Aorta (tissue), 5 donors: ENCODE data around the gene ARL3. TPM values are rescaled to one million over a fixed set of nuclear protein-coding genes. Genes with fewer than 3 reads are reported as not detected.
"Not testable (repeated sequence)": the region's sequence is repeated elsewhere in the genome, so short reads cannot be mapped to it uniquely, and the experiment has no call there.

ENCODE experiments used
- ATAC-seq: fragments of 200-7000 bp; cut with Tn5 transposase; one replicate; pipeline ENCODE4 v1.9.1; 2022; ENCODE audit warnings: moderate library complexity; ENCODE audit not compliant: low FRiP score
- DNase-seq, 2 donors: peaks; one replicate each; pipeline ENCODE4 v3.0.0-alpha.2; 2020
- H3K27ac ChIP-seq, 2 donors: one replicate each; pipeline ENCODE4 v1.5.1; 2013; ENCODE audit warnings: low read length in 2 of 2, mild to moderate bottlenecking in 2 of 2, moderate library complexity in 2 of 2, control low read depth in 1 of 2, inconsistent platforms in 1 of 2, low read depth in 1 of 2
- H3K27me3 ChIP-seq, 2 donors: one replicate each; pipeline ENCODE4 v1.6.1; 2013; ENCODE audit warnings: control low read depth in 1 of 2, low read length in 1 of 2, mild to moderate bottlenecking in 1 of 2, moderate library complexity in 1 of 2; ENCODE audit not compliant: insufficient read depth in 2 of 2, control insufficient read depth in 1 of 2
- H3K36me3 ChIP-seq, 2 donors: one replicate each; pipeline ENCODE4 v1.6.1; 2013; ENCODE audit warnings: control low read depth in 1 of 2, low read length in 1 of 2, mild to moderate bottlenecking in 1 of 2; ENCODE audit not compliant: insufficient read depth in 2 of 2, control insufficient read depth in 1 of 2
- H3K4me1 ChIP-seq, 2 donors: one replicate each; pipeline ENCODE4 v1.6.1; 2013; ENCODE audit warnings: low read length in 2 of 2, control low read depth in 1 of 2, mild to moderate bottlenecking in 1 of 2, moderate library complexity in 1 of 2; ENCODE audit not compliant: insufficient read depth in 2 of 2, control insufficient read depth in 1 of 2
- H3K4me3 ChIP-seq, 2 donors: one replicate each; pipeline ENCODE4 v1.5.1; 2013; ENCODE audit warnings: low read length in 2 of 2, control low read depth in 1 of 2, mild to moderate bottlenecking in 1 of 2
- H3K9me3 ChIP-seq: one replicate; pipeline ENCODE4 v1.6.1; 2013; ENCODE audit warnings: mild to moderate bottlenecking, low read length; ENCODE audit not compliant: control insufficient read depth
- WGBS, 2 donors: extraction: QIAGEN DNeasy Blood & Tissue Kit; methylation state at CpG; one replicate each; pipeline ENCODE4 v1.1.7; 2013; 5-methylcytosine and 5-hydroxymethylcytosine counted together
- intact Hi-C, 2 donors: fragments of 100-400 bp; cut with DNase I; formaldehyde crosslinking; loops; one replicate each; pipeline versions ENCODE4 v1.14.2 to v1.15.0; 2022
- polyA plus RNA-seq, 2 donors: library from polyadenylated mRNA; stranded (reverse); fragments of 200-250 nt; gene quantifications; one replicate each; pipeline ENCODE4 v1.2.3, GENCODE V29; 2013
- total RNA-seq, 2 donors: library from RNA; stranded (reverse); fragmentation: NEBNext Ultra II Directional; extraction: Animal tissue kit (Norgen Biotek cat#: 25700); gene quantifications; one replicate each; pipeline ENCODE4 v1.2.1, GENCODE V29; 2021
- donor health status: healthy with polysubstance abuse.
- donor health status: Bipolar disorder and iron deficiency.
- donor health status: DM: no; HTN: no; CAD: no.
- donor health status: DM: no; HTN: no; CAD: no.
- donor health status: DM: yes; HTN: yes; CAD: no.

The ARL3 gene
- total and polyA plus RNA-seq, 4 donors = 8.2 to 18.9 (median 13.0) TPM

DNA sequence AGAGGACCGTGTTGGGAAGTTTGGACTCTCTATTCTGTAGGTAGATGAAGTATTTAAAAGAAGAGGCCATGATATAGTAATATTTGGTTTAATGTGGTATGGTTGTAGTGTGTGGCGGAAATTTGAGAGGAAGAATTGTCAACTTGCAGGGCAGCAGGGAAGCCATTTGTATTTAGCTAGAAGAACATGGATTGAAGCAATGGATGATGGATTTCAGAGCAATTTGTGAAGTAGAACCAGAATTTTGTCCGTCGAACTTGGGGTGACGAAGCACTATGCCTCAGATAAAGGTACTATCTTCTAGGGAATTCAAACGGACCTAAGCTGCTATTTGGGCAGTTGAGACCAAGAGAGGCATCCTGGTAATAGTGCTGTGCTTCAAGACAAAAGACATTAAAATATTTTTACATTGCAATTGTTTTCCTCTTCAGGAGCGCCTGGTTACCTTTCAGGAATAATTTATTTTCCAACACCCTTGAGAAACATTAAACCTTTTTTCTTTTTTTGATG, 28.9 kb upstream of the ARL3 start:
- Histone ChIP-seq H3K27me3 (no peaks in the 10 kb centered on the region), H3K9me3 (no peaks in the 10 kb centered on the region), H3K27ac (peak overlapping the region in 1 of 2 donors; percentile 28), H3K4me3 (no peak overlapping the region), H3K36me3 (no peaks in the 10 kb centered on the region), H3K4me1 (peaks cover 0 to 3% of the 10 kb centered on the region in 2 donors)
- DNase-seq (no peak), ATAC-seq (no peak)
- intact Hi-C loops = loop anchor here (5.0 kb wide), 1 partner anchor 34 kb away; no protein-coding TSS in a partner anchor
- 30 to 32% methylated on average over 7 of the region's 7 CpGs for WGBS, 2 donors

DNA sequence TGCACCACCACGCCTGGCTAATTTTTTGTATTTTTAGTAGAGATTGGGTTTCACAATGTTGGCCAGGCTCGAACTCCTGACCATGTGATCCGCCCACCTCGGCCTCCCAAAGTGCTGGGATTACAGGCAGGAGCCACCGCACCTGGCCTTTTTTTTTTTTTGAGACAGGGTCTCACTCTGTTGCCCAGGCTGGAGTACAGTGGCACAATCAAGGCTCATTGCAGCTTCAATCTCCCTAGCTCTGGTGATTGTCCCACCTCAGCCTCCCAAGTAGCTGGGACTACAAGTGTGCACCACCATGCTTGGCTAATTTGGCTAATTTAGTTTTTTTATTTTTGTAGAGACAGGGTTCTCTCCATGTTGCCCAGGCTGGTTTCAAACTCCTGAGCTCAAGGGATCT, 28.1 kb upstream of the ARL3 start:
- not testable (repeated sequence) for ATAC-seq, H3K9me3 ChIP-seq, H3K36me3 ChIP-seq, DNase-seq, H3K4me3 ChIP-seq, H3K4me1 ChIP-seq, H3K27me3 ChIP-seq
- intact Hi-C loops = loop anchor here (5.0 kb wide), 1 partner anchor 35 kb away; no protein-coding TSS in a partner anchor
- 28 to 42% methylated on average over 5 of the region's 5 CpGs for WGBS, 2 donors
- H3K27ac ChIP-seq = peak overlapping the region in 1 of 2 donors; percentile 24

DNA sequence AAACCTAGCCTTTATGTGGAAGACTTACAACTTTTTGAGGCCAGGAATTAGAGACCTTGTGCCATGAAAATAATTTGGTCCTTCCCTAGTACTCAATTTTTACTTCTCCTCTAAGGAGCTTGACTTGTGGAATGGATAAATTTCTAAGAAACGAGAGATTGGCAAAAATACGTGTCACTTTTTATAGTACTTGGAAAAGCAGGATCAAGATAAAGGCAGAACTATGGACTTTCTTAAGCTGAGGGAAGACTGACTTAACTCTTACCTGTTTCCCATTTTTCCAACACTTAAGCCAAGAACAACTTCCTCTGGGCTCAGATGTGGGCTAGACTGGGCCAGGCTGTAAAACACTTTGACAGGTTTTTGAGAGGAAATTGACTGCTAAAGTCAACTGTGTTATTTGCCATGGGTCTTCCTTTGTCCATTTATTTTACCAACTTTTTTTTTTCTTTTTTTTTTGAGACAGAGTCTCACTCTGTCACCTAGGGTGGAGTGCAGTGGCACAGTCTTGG, 27.6 kb upstream of the ARL3 start:
- no peak overlapping the region for H3K4me3 ChIP-seq
- 6 to 7% methylated on average over 2 of the region's 2 CpGs for WGBS, 2 donors
- no peaks in the 10 kb centered on the region for H3K36me3 ChIP-seq
- DNase-seq (no peak), ATAC-seq (no peak)
- peak overlapping the region in 1 of 2 donors; percentile 54 for H3K27ac ChIP-seq
- H3K4me1 ChIP-seq = peaks cover 0 to 3% of the 10 kb centered on the region in 2 donors
- H3K27me3 ChIP-seq = no peaks in the 10 kb centered on the region
- intact Hi-C loops = loop anchor here (2.0 to 5.0 kb wide), 2 partner anchors 36 to 73 kb away; no protein-coding TSS in a partner anchor
- no peaks in the 10 kb centered on the region for H3K9me3 ChIP-seq

DNA sequence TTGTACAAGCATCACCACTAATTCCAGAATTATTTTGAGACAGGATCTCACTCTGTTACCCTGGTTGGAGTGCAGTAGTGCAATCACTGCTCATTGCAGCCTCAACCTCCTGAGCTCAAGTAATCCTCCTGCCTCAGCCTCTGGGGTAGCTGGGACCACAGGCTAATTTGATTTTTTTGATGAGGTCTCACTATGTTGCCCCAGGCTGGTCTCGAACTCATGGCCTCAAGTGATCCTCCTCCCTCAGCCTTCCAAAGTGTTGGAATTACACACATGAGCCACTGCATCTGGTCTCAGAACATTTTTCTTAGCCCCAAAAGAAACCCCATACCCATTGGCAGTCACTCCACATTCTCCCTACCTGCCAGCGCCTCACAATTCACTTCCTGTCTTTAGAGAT, 26.0 kb upstream of the ARL3 start:
- ATAC-seq (no peak), DNase-seq (no peak)
- Histone ChIP-seq H3K9me3 (no peaks in the 10 kb centered on the region), H3K27me3 (no peaks in the 10 kb centered on the region), H3K27ac (peak overlapping the region; percentile 20 to 33), H3K4me3 (no peak overlapping the region), H3K4me1 (peaks cover 0 to 3% of the 10 kb centered on the region in 2 donors), H3K36me3 (no peaks in the 10 kb centered on the region)
- intact Hi-C loops = loop anchor here (2.0 to 5.0 kb wide), 2 partner anchors 37 to 75 kb away; no protein-coding TSS in a partner anchor
- WGBS, 2 donors = 55 to 69% methylated on average over 2 of the region's 2 CpGs

DNA sequence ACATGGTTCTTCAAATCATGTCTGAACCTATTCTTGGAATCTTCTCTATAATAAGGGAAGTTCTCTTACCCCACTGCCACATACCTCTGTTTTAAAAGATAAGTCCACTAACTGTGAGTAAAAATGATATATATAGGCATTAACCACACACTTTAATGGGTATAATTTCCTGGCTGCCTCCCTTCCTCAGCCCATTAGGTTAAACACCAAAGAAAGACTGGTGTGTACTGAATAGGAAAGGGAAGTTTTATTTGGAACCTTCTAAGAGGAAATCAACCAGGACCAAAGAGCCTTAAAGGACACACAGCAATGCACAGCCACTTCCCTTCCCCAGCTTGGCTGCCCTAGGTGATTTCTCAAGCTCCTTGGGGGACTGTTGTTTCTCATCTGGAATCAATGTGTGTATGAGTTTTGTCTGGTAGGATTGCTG, 24.5 kb upstream of the ARL3 start:
- no peaks in the 10 kb centered on the region for H3K27me3 ChIP-seq
- H3K9me3 ChIP-seq = no peaks in the 10 kb centered on the region
- no peak overlapping the region for H3K4me3 ChIP-seq
- intact Hi-C loops = no loop called here
- DNase-seq = no peak
- H3K4me1 ChIP-seq = peaks cover 0 to 3% of the 10 kb centered on the region in 2 donors
- no peak for ATAC-seq
- H3K27ac ChIP-seq = no peak overlapping the region
- no peaks in the 10 kb centered on the region for H3K36me3 ChIP-seq

DNA sequence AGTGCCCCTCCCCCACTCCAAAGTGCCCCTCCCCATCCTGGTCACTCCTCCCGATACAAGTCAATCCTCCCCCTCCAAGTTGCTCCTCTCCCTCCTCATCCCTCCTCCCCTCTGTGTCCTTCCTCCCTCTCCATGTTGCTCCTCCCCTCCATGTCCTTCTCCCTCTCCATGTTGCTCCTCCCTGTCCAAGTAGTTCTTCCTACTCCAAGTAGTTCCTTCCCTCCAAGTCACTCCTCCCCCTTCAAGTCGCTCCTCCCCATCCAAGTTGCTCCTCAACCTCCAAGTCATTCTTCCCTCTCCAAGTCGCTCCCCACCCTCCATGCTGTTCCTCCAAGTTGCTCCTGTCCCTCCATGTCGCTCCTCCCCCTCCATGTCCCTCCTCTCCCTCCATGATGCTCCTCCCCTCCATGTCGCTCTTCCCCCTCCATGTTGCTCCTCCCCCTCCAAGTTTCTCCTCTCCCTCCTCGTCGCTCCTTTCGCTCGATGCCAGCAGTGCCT, 20.9 kb upstream of the ARL3 start:
- Histone ChIP-seq H3K27me3 (no peaks in the 10 kb centered on the region), H3K27ac (no peak overlapping the region), H3K4me3 (no peak overlapping the region), H3K36me3 (no peaks in the 10 kb centered on the region), H3K4me1 (no peaks in the 10 kb centered on the region), H3K9me3 (no peaks in the 10 kb centered on the region)
- WGBS, 2 donors = 83 to 84% methylated on average over 9 of the region's 9 CpGs
- peak; percentile 80 to 82 for DNase-seq
- intact Hi-C loops = no loop called here
- ATAC-seq = peak; percentile 83

DNA sequence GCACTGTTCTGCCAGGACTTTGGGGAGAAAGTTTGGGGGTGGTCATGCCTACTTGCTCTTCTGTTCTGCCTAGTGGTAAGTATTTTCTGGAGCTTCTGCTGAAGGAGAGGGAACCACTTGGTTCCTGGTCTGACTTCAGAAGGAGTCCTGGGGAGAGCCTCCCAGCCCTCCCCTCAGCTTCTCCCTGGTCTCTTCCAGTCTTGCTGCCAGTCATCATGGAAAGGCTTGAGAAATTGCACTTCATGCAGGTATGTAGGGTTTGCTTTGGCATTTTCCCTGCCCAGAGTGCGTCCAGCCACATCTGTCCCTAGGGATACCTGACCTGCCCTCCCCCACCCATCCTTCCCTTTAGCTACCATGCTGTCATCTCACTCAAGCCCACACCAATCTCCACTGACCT, 18.5 kb upstream of the ARL3 start:
- no peaks in the 10 kb centered on the region for H3K27me3 ChIP-seq
- H3K4me3 ChIP-seq = no peak overlapping the region
- intact Hi-C loops = loop anchor here in 1 of 2 donors (5.0 kb wide), 1 partner anchor 100 kb away; no protein-coding TSS in a partner anchor
- H3K4me1 ChIP-seq = no peaks in the 10 kb centered on the region
- ATAC-seq = no peak
- H3K9me3 ChIP-seq = no peaks in the 10 kb centered on the region
- H3K27ac ChIP-seq = no peak overlapping the region
- DNase-seq = no peak
- 0 to 82% methylated on average over 1 of the region's 1 CpG for WGBS, 2 donors
- H3K36me3 ChIP-seq = no peaks in the 10 kb centered on the region

DNA sequence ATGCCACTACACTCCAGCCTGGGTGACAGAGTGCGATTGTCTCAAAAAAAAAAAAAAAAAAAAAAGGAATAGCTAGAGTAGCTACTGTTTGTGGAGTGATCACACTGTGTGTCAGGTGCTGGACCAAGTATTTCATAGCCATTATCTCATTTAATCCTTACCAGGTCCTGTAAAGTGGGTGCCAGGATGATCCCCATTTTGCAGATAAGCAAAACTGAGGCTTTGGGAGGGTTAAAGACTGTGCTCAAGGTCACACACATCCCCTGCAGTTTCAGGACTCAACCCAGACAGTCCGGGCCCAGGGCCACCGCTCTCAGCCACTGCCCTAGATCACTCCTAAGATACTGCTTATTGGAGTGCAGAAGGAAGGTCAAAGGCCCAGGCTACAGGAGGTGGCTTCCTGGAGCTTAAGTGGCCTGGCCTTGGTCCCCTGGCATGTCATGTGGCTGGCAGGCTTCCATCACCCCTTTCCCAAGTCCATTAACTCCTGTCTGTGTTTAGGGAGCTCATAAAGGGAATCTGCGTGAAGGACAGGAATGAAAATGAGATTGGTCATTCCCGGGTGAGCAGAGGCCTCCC, 17.1 kb upstream of the ARL3 start:
- Histone ChIP-seq H3K27ac (no peak overlapping the region), H3K4me1 (no peaks in the 10 kb centered on the region), H3K36me3 (no peaks in the 10 kb centered on the region), H3K4me3 (no peak overlapping the region), H3K27me3 (no peaks in the 10 kb centered on the region), H3K9me3 (no peaks in the 10 kb centered on the region)
- ATAC-seq = no peak
- WGBS, 2 donors = 83 to 84% methylated on average over 5 of the region's 5 CpGs
- no peak for DNase-seq
- intact Hi-C loops = loop anchor here in 1 of 2 donors (5.0 kb wide), 1 partner anchor 101 kb away; no protein-coding TSS in a partner anchor
